Activated CD4-positive, alpha-beta T cell treated with anti-CD3 and anti-CD28 coated beads, Interleukin-2, amount 50 U/mL, for 4 hours (primary cell): ENCODE measurements around the gene PIP4K2C.
"Not testable (repeated sequence)": the region's sequence is repeated elsewhere in the genome, so short reads cannot be mapped to it uniquely, and the experiment has no call there.

ENCODE experiments used
- DNase-seq, 2 experiments: peaks; one replicate each; pipeline ENCODE4 v3.0.0-alpha.2; 2020

Gene PIP4K2C

DNA sequence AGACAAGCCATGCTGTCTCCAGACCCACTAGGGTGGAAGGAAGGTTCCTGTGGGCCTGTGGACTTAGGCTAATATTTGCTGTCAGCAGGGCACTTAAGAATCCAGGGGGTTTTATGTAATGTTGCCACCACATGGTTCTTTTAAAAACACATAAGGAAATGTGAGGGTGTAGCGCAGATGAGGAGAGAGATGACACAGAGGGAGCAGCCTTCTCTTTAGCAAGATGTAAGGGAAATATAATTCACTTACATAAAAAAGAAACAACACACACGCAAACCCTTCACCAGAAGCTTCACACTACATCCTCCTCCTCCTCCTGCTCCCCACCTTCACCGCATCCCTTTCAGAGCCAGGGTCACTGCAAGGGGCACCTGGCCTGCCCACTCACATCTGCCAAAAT, 4.9 kb upstream of the PIP4K2C start:
- no peak for DNase-seq

GRCh38 chr12:57586832-57587429, 4.1 kb upstream of the PIP4K2C start:
- DNase-seq = no peak

DNA sequence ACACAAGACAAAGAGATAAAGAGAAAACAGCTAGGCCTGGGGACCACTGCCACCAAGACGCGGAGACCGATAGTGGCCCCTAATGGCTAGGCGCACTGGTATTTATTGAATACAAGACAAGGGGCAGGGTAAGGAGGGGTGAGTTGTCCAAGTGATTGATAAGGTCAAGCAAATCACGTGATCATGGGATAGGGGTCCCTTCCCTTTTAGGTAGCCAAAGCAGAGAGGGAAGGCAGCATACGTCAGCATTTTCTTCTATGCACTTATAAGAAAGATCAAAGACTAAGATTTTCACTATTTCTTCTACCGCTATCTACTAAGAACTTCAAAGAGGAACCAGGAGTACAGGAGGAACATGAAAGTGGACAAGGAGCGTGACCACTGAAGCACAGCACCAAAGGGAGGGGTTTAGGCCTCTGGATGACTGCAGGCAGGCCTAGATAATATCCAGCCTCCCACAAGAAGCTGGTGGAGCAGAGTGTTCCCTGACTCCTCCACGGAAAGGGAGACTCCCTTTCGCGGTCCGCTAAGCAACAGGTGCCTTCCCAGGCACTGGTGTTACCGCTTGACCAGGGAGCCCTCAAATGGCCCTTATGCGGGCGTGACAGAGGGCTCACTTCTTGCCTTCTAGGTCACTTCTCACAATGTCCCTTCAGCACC, 1.9 kb upstream of the PIP4K2C start:
- DNase-seq = not testable (repeated sequence)

DNA sequence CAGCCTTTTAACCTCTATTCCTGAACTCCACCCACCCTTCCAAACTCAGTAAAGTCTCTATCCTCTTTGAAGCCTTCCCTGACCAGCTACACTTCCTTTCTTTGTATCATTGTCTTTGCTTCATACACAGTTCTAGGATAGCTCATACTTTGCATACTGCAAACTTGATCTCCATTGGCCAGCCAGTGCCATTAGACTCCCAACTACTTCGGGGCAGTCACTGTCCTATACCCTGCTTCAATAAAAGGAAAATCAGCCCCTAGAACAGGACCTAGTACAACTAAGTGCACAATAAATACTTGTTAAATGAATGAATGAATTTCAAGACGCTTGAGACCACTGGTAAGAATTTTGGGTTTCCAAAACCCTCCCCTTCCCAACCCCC, 521 bp upstream of the PIP4K2C start:
- no peak for DNase-seq

DNA sequence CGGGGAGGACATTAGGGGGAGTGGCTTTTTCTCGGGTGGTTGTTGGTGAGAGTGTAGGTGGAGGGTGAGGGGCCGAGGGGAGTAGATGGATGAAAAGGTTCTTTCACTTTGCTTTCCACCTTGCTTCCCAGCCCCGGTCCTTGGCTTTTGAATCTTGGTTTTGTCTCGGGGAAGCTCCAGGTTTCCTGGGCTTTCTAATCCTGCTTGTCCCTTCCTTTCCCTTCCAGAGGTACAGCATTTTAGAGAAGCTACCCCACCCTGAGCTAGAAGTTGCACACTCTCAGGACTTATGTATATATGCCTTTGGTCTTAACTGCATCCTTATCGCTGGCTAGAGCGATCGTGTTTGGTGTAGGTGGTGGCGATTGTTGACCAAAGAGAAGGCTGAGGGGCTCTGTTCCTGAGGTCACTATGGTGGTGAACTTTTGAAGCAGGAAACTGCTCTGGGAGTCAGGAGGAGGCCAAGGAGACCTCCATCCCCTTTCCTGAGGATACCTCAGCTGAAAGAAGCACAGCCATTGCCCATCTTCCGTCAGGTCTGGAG, 862 bp downstream of the PIP4K2C start:
- DNase-seq = no peak

- no peak for DNase-seq
These were observed 1.7 kb downstream of the PIP4K2C start for GRCh38 chr12:57592551-57593165.

DNA sequence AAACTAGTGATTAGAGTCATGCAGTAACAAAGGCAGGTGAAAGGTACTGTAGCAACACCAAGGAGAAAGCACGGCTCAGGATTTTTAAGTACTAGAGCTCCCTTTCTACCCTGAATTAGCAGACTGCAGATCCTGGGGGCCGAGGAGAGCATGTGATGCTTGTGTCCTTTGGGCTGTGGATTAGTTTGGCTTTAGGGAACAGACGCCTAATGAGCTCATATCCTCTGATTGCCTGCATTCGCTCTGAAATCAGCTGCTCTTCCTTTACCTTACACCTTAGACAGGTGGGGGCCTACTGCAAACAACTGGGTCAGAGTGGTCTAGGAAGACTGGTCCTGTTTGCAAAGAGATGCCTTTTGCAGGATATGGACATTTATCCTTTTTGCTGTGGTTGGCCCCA, 2.2 kb downstream of the PIP4K2C start:
- DNase-seq = no peak

DNA sequence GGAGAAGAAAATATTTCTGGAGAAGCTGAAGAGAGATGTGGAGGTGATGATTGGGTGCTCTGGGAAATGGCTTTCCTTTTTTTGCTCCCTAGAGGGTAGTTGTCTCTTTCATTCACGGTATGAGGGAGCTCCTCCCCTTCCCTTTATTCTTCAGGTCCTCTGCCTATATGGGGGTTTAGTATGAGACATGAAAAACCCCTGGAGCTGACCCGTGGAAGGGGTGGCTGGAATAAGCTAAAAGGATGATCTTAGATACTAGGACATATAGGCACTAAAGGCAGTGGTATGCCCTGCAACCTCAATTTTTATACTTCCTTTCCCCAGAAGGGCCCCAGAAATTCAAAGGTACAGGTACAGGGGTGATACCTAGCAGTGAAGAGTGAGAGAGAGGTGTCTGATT, 9.4 kb downstream of the PIP4K2C start:
- no peak for DNase-seq

GRCh38 chr12:57602544-57602943, 11.6 kb downstream of the PIP4K2C start:
- DNase-seq = no peak

DNA sequence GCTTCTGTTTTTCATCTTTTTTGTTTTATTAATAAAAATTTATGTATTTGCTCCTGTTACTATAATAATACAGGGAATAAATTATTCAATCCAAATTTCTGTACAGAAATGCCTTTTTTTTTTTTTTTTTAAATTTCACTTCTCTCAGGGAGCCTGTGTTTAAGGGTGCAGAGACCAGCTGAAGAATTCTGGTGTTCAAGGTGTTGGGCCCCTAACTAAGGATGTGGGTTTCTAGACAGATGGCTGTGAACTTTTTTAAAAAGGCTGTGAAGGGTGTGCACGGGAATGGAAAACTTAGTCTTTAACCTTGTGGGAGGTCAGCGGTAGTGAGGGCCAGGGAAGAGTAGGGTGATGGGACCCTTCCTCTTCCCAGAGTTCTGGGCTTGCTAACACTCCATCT, 12.3 kb downstream of the PIP4K2C start:
- DNase-seq = no peak

- no peak for DNase-seq
These were observed 12.9 kb downstream of the PIP4K2C start for GRCh38 chr12:57603815-57604453.

DNA sequence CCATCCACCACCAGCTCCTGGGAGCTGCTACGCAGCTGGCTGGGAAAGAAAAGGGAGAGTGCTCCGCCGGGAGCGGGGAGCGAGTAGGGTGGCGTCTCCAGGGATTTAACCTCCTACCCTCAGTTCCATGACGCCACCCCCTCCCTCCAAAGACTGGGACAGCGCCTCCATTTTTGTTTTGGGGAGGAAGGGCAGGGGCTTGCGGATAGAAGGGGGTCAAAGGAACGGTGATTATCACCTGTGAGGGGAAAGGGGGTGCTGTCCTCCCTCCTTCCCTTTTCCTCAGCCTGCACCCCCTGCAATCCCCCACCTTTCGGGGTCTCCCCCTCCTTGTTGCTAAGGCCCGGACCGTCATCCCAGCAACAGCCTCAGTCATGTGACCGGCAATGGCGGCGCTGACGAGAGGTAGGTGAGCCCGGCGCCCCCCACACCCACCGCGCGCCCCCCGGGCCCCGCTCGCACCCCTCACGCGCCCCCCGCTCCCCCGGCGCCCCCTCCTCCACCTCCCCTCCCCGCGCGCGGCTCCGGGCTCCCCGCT, 13.5 kb downstream of the PIP4K2C start, which contains the start of gene DTX3:
DTX3 (plus strand) TSS at position 371 of the 538 bp plus-strand sequence. CDS start 1,694 bp downstream, outside the sequence.
- DNase-seq = peak in 1 of 2 experiments; percentile 14

GRCh38 chr12:57604992-57605810, 14.2 kb downstream of the PIP4K2C start:
- DNase-seq = no peak

GRCh38 chr12:57605811-57606311, 14.9 kb downstream of the PIP4K2C start:
- DNase-seq = no peak

- DNase-seq = no peak
These were observed 15.4 kb downstream of the PIP4K2C start for GRCh38 chr12:57606399-57606798.

DNA sequence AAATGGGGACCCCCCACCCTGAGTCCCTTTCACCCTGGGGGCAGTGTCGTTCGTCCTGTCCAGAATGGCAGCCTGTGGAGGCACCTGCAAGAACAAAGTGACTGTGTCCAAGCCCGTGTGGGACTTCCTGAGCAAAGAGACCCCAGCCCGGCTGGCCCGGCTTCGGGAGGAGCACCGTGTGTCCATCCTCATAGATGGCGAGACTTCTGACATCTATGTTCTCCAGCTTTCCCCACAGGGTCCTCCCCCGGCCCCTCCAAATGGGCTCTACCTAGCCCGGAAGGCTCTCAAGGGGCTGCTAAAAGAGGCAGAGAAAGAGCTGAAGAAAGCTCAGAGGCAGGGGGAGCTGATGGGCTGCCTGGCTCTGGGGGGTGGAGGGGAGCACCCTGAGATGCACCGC, 15.8 kb downstream of the PIP4K2C start:
- no peak for DNase-seq

GRCh38 chr12:57607958-57608663, 17.1 kb downstream of the PIP4K2C start:
- no peak for DNase-seq

DNA sequence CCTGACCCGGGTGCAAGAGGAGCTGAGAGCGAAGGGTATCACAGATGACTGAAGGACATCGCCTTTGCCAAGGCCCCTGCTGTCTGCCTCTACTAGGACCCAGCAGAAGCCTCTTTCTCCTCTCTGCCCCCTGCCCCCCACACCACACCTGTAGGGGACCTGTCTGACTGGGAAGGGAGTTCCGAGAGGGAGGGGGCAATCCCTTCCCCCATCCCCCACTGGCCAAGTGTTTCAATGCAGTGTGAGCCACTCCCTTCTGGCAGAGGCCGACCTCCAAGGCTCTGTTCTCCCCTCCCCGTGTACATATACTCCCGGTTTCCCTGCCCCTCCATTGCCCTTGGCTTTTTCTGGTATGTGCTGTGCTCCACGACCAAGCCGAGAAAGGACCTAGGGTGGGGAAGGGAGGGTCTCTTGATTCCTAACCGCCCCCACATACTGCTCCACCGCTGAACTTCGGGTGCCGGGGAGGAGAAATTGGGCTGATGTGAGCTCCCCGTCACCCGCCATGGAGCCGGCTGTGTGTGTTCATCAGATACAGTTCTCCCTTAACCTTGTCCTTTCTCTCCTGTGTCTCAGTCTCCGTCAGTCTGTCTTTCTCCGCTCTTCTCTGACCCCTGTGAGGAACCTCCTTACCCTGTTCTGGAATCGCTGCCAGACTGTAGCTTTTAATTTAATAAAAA, 18.2 kb downstream of the PIP4K2C start:
- no peak for DNase-seq

DNA sequence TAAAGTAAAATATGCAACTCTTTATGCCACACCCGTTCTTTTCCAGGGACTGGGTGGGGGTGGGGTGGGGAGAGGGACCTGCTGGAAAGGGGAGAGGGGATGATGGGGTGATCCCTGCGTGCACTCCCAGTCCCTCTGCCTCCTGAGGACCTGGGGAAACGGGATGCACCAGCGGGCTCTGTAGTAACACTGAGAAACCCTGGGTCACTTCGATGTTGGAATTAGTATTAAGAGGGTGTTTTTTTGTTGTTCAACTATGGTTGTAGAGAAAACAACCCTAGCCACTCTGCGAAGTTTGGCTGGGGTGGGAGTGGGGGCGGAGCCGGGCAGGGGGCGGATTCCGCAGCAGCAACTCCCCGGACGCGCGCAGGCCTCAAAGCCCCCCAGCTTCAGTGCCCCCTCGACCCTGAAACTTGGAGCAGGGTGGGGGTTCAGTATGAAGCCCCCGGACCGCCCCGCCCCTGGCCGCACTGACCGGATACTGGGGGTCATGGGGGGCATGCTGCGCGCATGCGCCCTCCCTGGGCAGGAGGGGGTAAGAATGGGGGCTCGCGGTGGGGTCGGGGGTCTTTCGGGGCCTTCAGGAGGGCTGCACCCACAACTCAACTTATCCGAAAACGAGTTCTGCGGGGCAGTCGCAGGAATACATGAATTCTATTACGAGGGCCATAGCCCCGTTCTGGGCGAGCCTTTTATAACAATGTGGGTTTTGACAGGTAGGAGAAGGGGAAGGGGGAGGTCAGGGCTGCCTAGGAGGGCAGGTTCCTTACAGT, 19.0 kb downstream of the PIP4K2C start:
- no peak for DNase-seq

- no peak for DNase-seq
These were observed 19.6 kb downstream of the PIP4K2C start for GRCh38 chr12:57610554-57611107.
